ENCODE measurements around the gene LMTK2.

Gene LMTK2

GRCh38 chr7:98106647-98107312 is at the start of gene LMTK2:
Gene LMTK2 (plus strand): TSS chr7:98106862. CDS start chr7:98107178, 316 bp downstream.
- TF ChIP-seq POLR2A (IDR thresholded peaks at IDR 0.05; ENCODE audit: low read length) (peak; percentile 86), GATA1 (IDR thresholded peaks at IDR 0.05; ENCODE audit: low read depth, low read length) (no peak)
- DNase-seq = peak; percentile 94 to 98

GRCh38 chr7:98057157-98057556 is 49.5 kb upstream of the LMTK2 start:
- TF ChIP-seq GATA1 (IDR thresholded peaks at IDR 0.05; ENCODE audit: low read depth, low read length) = no peak
- TF ChIP-seq POLR2A (IDR thresholded peaks at IDR 0.05; ENCODE audit: low read length) = no peak

GRCh38 chr7:98058186-98058585 is 48.5 kb upstream of the LMTK2 start:
- no peak for DNase-seq

More at GRCh38 chr7:98057157-98057556, 49.5 kb upstream of the LMTK2 start:
- DNase-seq = no peak

GRCh38 chr7:98064233-98064632 is 42.4 kb upstream of the LMTK2 start:
- TF ChIP-seq GATA1 (IDR thresholded peaks at IDR 0.05; ENCODE audit: low read depth, low read length) = no peak
- no peak for DNase-seq

More at GRCh38 chr7:98058186-98058585, 48.5 kb upstream of the LMTK2 start:
- TF ChIP-seq GATA1 (IDR thresholded peaks at IDR 0.05; ENCODE audit: low read depth, low read length) = no peak
- TF ChIP-seq POLR2A (IDR thresholded peaks at IDR 0.05; ENCODE audit: low read length) = no peak

- no peak for DNase-seq
- TF ChIP-seq POLR2A (IDR thresholded peaks at IDR 0.05; ENCODE audit: low read length) = no peak
- TF ChIP-seq GATA1 (IDR thresholded peaks at IDR 0.05; ENCODE audit: low read depth, low read length) = no peak
Measured at GRCh38 chr7:98066208-98066607, 40.5 kb upstream of the LMTK2 start.

- DNase-seq = no peak
- TF ChIP-seq POLR2A (IDR thresholded peaks at IDR 0.05; ENCODE audit: low read length) (no peak), GATA1 (IDR thresholded peaks at IDR 0.05; ENCODE audit: low read depth, low read length) (no peak)
Measured at GRCh38 chr7:98066934-98067507, 39.6 kb upstream of the LMTK2 start.

- TF ChIP-seq POLR2A (IDR thresholded peaks at IDR 0.05; ENCODE audit: low read length) (no peak), GATA1 (IDR thresholded peaks at IDR 0.05; ENCODE audit: low read depth, low read length) (no peak)
- no peak for DNase-seq
Measured at GRCh38 chr7:98073047-98073446, 33.6 kb upstream of the LMTK2 start.

- no peak for DNase-seq
- no peak for TF ChIP-seq GATA1 (IDR thresholded peaks at IDR 0.05; ENCODE audit: low read depth, low read length)
- TF ChIP-seq POLR2A (IDR thresholded peaks at IDR 0.05; ENCODE audit: low read length) = no peak
Measured at GRCh38 chr7:98075801-98076200, 30.9 kb upstream of the LMTK2 start.

- TF ChIP-seq POLR2A (IDR thresholded peaks at IDR 0.05; ENCODE audit: low read length) (no peak), GATA1 (IDR thresholded peaks at IDR 0.05; ENCODE audit: low read depth, low read length) (no peak)
Measured at GRCh38 chr7:98077762-98078161, 28.9 kb upstream of the LMTK2 start.

GRCh38 chr7:98078197-98078870 is 28.3 kb upstream of the LMTK2 start:
- DNase-seq = no peak
- TF ChIP-seq POLR2A (IDR thresholded peaks at IDR 0.05; ENCODE audit: low read length) (no peak), GATA1 (IDR thresholded peaks at IDR 0.05; ENCODE audit: low read depth, low read length) (no peak)

More at GRCh38 chr7:98077762-98078161, 28.9 kb upstream of the LMTK2 start:
- DNase-seq = no peak

GRCh38 chr7:98079891-98080648 is 26.6 kb upstream of the LMTK2 start:
- no peak for DNase-seq
- TF ChIP-seq GATA1 (IDR thresholded peaks at IDR 0.05; ENCODE audit: low read depth, low read length) (no peak), POLR2A (IDR thresholded peaks at IDR 0.05; ENCODE audit: low read length) (no peak)

GRCh38 chr7:98081319-98081718 is 25.3 kb upstream of the LMTK2 start:
- no peak for DNase-seq

GRCh38 chr7:98084631-98085030 is 22.0 kb upstream of the LMTK2 start:
- TF ChIP-seq POLR2A (IDR thresholded peaks at IDR 0.05; ENCODE audit: low read length) = no peak
- TF ChIP-seq GATA1 (IDR thresholded peaks at IDR 0.05; ENCODE audit: low read depth, low read length) = no peak
- DNase-seq = no peak

More at GRCh38 chr7:98081319-98081718, 25.3 kb upstream of the LMTK2 start:
- TF ChIP-seq GATA1 (IDR thresholded peaks at IDR 0.05; ENCODE audit: low read depth, low read length) = no peak
- no peak for TF ChIP-seq POLR2A (IDR thresholded peaks at IDR 0.05; ENCODE audit: low read length)

GRCh38 chr7:98085674-98086073 is 21.0 kb upstream of the LMTK2 start:
- DNase-seq = no peak
- TF ChIP-seq POLR2A (IDR thresholded peaks at IDR 0.05; ENCODE audit: low read length) (no peak), GATA1 (IDR thresholded peaks at IDR 0.05; ENCODE audit: low read depth, low read length) (no peak)
